HT-29 (cell line): ENCODE data around the gene DDX23. TPM values are rescaled to one million over a fixed set of nuclear protein-coding genes. Genes with fewer than 3 reads are reported as not detected.

Source experiments
- small RNA-seq: library from RNA; depleted of rRNA; stranded (forward); fragments of <200 nt; gene quantifications from one replicate; pipeline ENCODE3, GENCODE V24; 2014
- total RNA-seq: library from RNA; depleted of rRNA; stranded (reverse); fragments of >200 nt; shearing (Covaris generic); gene quantifications from 2 replicates; pipeline ENCODE4 v1.2.3, GENCODE V29; 2014; rRNA removed

The DDX23 gene
- total RNA-seq, 1 experiment from 2014 or later, result 104 TPM

Small RNAs within 50 kb of the gene (small RNA-seq; reads per million reads assigned to genes)
- gene RF00019, result not detected
- not detected for gene RNU6-600P

Other genes with a start within 250 kb of the DDX23 start
- gene KANSL2, start 169.9 kb downstream of the DDX23 start, total RNA-seq, result 37.9 and 38.9 TPM in 2 replicates
- gene CCNT1, start 135.5 kb downstream of the DDX23 start, total RNA-seq, result 14.1 and 16.7 TPM in 2 replicates
- 46.3 and 47.4 TPM in 2 replicates for gene ADCY6, start 63.1 kb downstream of the DDX23 start, total RNA-seq
- gene CACNB3, start 33.7 kb downstream of the DDX23 start, total RNA-seq, result 19.8 and 22.4 TPM in 2 replicates
- gene RND1, start 13.7 kb upstream of the DDX23 start, total RNA-seq, result 8.7 and 9.8 TPM in 2 replicates
- 16.5 and 19.1 TPM in 2 replicates for gene FKBP11, start 73.3 kb upstream of the DDX23 start, total RNA-seq
- 76.3 and 76.9 TPM in 2 replicates for gene ARF3, start 105.3 kb upstream of the DDX23 start, total RNA-seq
- 0.16 and 0.71 TPM in 2 replicates for gene WNT10B, start 119.6 kb upstream of the DDX23 start, total RNA-seq
- gene WNT1, start 126.2 kb upstream of the DDX23 start, total RNA-seq, result not detected in 2 replicates
- gene DDN, start 147.2 kb upstream of the DDX23 start, total RNA-seq, result 0.66 and 0.83 TPM in 2 replicates
- gene PRKAG1, start 166.6 kb upstream of the DDX23 start, total RNA-seq, result 38.4 and 50.4 TPM in 2 replicates
- 28.3 and 32.4 TPM in 2 replicates for gene KMT2D, start 208.6 kb upstream of the DDX23 start, total RNA-seq
- 1.4 and 1.7 TPM in 2 replicates for gene RHEBL1, start 217.8 kb upstream of the DDX23 start, total RNA-seq
- 0.28 TPM in 1 of 2 replicates, not detected in the other for gene DHH, start 242.6 kb upstream of the DDX23 start, total RNA-seq